Stimulated activated memory B cell treated with anti-CD40 and anti-IgM and Interleukin-4, amounts not matched to agents 10 μg/mL and 1 μg/mL and 100 μg/mL, for 72 hours (primary cell): Measurements from ENCODE around the gene FGF19.

Experiments
- ATAC-seq: fragments of 150-1000 bp; cut with Tn5 transposase; 2 replicates; pipeline ENCODE4 v1.10.0; 2021
- H3K27ac Mint-ChIP-seq: one replicate; pipeline ENCODE4 v1.8.0; 2022; ENCODE audit warnings: mild to moderate bottlenecking, mixed read lengths
- H3K27me3 Mint-ChIP-seq: one replicate; pipeline ENCODE4 v1.8.0; 2022; ENCODE audit warnings: mixed read lengths
- H3K36me3 Mint-ChIP-seq: one replicate; pipeline ENCODE4 v1.8.0; 2022; ENCODE audit warnings: mixed read lengths
- H3K4me1 Mint-ChIP-seq: one replicate; pipeline ENCODE4 v1.8.0; 2022; ENCODE audit warnings: mixed read lengths
- H3K4me3 Mint-ChIP-seq: one replicate; pipeline ENCODE4 v1.8.0; 2022; ENCODE audit warnings: mild to moderate bottlenecking, moderate library complexity, mixed read lengths
- H3K9me3 Mint-ChIP-seq: one replicate; pipeline ENCODE4 v1.8.0; 2022; ENCODE audit warnings: mixed read lengths

FGF19 gene

GRCh38 chr11:69703768-69704507, at the start of gene FGF19:
TSS of gene FGF19 (minus strand) at chr11:69704022. CDS start at chr11:69703876, 146 bp downstream.
- peak within 1 kb of the TSS; percentile 50 for H3K4me3 Mint-ChIP-seq
- no peak within 1 kb of the TSS for H3K27ac Mint-ChIP-seq
- peaks cover 74% of the 10 kb centered on the region for H3K27me3 Mint-ChIP-seq
- peaks cover 32% of the 10 kb centered on the region for H3K4me1 Mint-ChIP-seq
- H3K9me3 Mint-ChIP-seq, result no peaks in the 10 kb centered on the region
- H3K36me3 Mint-ChIP-seq, result no peaks in the 10 kb centered on the region
- ATAC-seq, result no peak

- no peak for ATAC-seq
- Mint-ChIP-seq H3K4me1 (no peaks in the 10 kb centered on the region), H3K36me3 (no peaks in the 10 kb centered on the region), H3K27me3 (peaks cover 44% of the 10 kb centered on the region), H3K4me3 (no peak overlapping the region), H3K27ac (no peak overlapping the region), H3K9me3 (peaks cover 4% of the 10 kb centered on the region)
Observed at GRCh38 chr11:69752890-69753289, 49.1 kb upstream of the FGF19 start.

- peaks cover 1% of the 10 kb centered on the region for H3K9me3 Mint-ChIP-seq
- H3K4me1 Mint-ChIP-seq, result no peaks in the 10 kb centered on the region
- ATAC-seq, result no peak
- no peak overlapping the region for H3K27ac Mint-ChIP-seq
- no peaks in the 10 kb centered on the region for H3K36me3 Mint-ChIP-seq
- H3K27me3 Mint-ChIP-seq, result peaks cover 46% of the 10 kb centered on the region
- H3K4me3 Mint-ChIP-seq, result no peak overlapping the region
Observed at GRCh38 chr11:69750875-69751597, 47.2 kb upstream of the FGF19 start.

- no peak overlapping the region for H3K27ac Mint-ChIP-seq
- ATAC-seq, result no peak
- no peak overlapping the region for H3K4me3 Mint-ChIP-seq
- H3K4me1 Mint-ChIP-seq, result no peaks in the 10 kb centered on the region
- peaks cover 46% of the 10 kb centered on the region for H3K27me3 Mint-ChIP-seq
- no peaks in the 10 kb centered on the region for H3K9me3 Mint-ChIP-seq
- H3K36me3 Mint-ChIP-seq, result no peaks in the 10 kb centered on the region
Observed at GRCh38 chr11:69750108-69750850, 46.5 kb upstream of the FGF19 start.

- Mint-ChIP-seq H3K4me1 (no peaks in the 10 kb centered on the region), H3K36me3 (no peaks in the 10 kb centered on the region), H3K27ac (no peak overlapping the region), H3K4me3 (no peak overlapping the region), H3K27me3 (peaks cover 57% of the 10 kb centered on the region), H3K9me3 (no peaks in the 10 kb centered on the region)
- ATAC-seq, result no peak
Observed at GRCh38 chr11:69748637-69749036, 44.8 kb upstream of the FGF19 start.

GRCh38 chr11:69746752-69747742, 43.2 kb upstream of the FGF19 start:
- Mint-ChIP-seq H3K4me1 (no peaks in the 10 kb centered on the region), H3K27ac (no peak overlapping the region), H3K36me3 (no peaks in the 10 kb centered on the region), H3K9me3 (no peaks in the 10 kb centered on the region), H3K4me3 (no peak overlapping the region), H3K27me3 (peaks cover 57% of the 10 kb centered on the region)
- ATAC-seq, result no peak

- Mint-ChIP-seq H3K4me3 (no peak overlapping the region), H3K9me3 (no peaks in the 10 kb centered on the region), H3K27me3 (peaks cover 54% of the 10 kb centered on the region), H3K36me3 (no peaks in the 10 kb centered on the region), H3K4me1 (no peaks in the 10 kb centered on the region), H3K27ac (no peak overlapping the region)
- ATAC-seq, result no peak
Observed at GRCh38 chr11:69746140-69746539, 42.3 kb upstream of the FGF19 start.

GRCh38 chr11:69745201-69745600, 41.4 kb upstream of the FGF19 start:
- Mint-ChIP-seq H3K27me3 (peaks cover 46% of the 10 kb centered on the region), H3K4me3 (no peak overlapping the region), H3K9me3 (no peaks in the 10 kb centered on the region), H3K36me3 (no peaks in the 10 kb centered on the region), H3K27ac (no peak overlapping the region), H3K4me1 (no peaks in the 10 kb centered on the region)
- no peak for ATAC-seq

GRCh38 chr11:69744435-69744834, 40.6 kb upstream of the FGF19 start:
- H3K4me3 Mint-ChIP-seq, result no peak overlapping the region
- H3K9me3 Mint-ChIP-seq, result peaks cover 1% of the 10 kb centered on the region
- H3K27me3 Mint-ChIP-seq, result peaks cover 46% of the 10 kb centered on the region
- no peaks in the 10 kb centered on the region for H3K36me3 Mint-ChIP-seq
- no peak overlapping the region for H3K27ac Mint-ChIP-seq
- ATAC-seq, result no peak
- H3K4me1 Mint-ChIP-seq, result no peaks in the 10 kb centered on the region

- peaks cover 41% of the 10 kb centered on the region for H3K27me3 Mint-ChIP-seq
- H3K4me3 Mint-ChIP-seq, result no peak overlapping the region
Observed at GRCh38 chr11:69734841-69735240, 31.0 kb upstream of the FGF19 start.

GRCh38 chr11:69734367-69734766, 30.5 kb upstream of the FGF19 start:
- Mint-ChIP-seq H3K4me1 (no peaks in the 10 kb centered on the region), H3K36me3 (no peaks in the 10 kb centered on the region), H3K27me3 (peaks cover 46% of the 10 kb centered on the region), H3K4me3 (no peak overlapping the region), H3K27ac (no peak overlapping the region), H3K9me3 (peaks cover 18% of the 10 kb centered on the region)
- no peak for ATAC-seq

More at GRCh38 chr11:69734841-69735240, 31.0 kb upstream of the FGF19 start:
- Mint-ChIP-seq H3K36me3 (no peaks in the 10 kb centered on the region), H3K27ac (no peak overlapping the region), H3K9me3 (peaks cover 20% of the 10 kb centered on the region), H3K4me1 (no peaks in the 10 kb centered on the region)
- ATAC-seq, result no peak

- Mint-ChIP-seq H3K27ac (no peak overlapping the region), H3K4me3 (no peak overlapping the region), H3K4me1 (no peaks in the 10 kb centered on the region), H3K9me3 (peaks cover 13% of the 10 kb centered on the region), H3K27me3 (peaks cover 56% of the 10 kb centered on the region), H3K36me3 (no peaks in the 10 kb centered on the region)
- no peak for ATAC-seq
Observed at GRCh38 chr11:69732910-69733309, 29.1 kb upstream of the FGF19 start.

GRCh38 chr11:69731110-69731509, 27.3 kb upstream of the FGF19 start:
- Mint-ChIP-seq H3K4me3 (no peak overlapping the region), H3K9me3 (peaks cover 13% of the 10 kb centered on the region), H3K27me3 (peaks cover 74% of the 10 kb centered on the region), H3K4me1 (no peaks in the 10 kb centered on the region), H3K36me3 (no peaks in the 10 kb centered on the region), H3K27ac (no peak overlapping the region)
- no peak for ATAC-seq

GRCh38 chr11:69730500-69730899, 26.7 kb upstream of the FGF19 start:
- Mint-ChIP-seq H3K36me3 (no peaks in the 10 kb centered on the region), H3K9me3 (peaks cover 13% of the 10 kb centered on the region), H3K27ac (no peak overlapping the region), H3K4me3 (no peak overlapping the region), H3K4me1 (no peaks in the 10 kb centered on the region), H3K27me3 (peaks cover 78% of the 10 kb centered on the region)
- ATAC-seq, result no peak
